ENCODE results near the gene STK39.

DNA sequence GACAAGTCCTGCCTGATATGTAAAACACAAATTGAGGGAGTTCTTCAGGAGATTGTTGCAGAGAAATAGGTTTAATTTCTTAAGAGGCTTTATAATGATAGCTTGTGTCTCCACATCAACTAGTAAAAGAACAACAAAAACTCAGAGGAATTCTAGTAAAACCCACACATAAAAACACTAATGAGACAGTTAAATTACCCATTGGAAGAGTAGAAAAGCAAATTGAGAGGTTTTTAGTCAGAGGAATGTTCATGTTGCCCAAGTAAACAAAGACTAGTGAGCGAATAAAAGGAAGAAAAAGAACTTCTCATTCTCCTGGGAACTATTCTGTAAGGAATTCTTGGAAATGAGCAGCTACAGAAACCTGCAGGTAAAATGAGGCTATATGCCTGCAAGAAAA lies 330.6 kb downstream of the STK39 start:
- TF ChIP-seq RBM14 (IDR thresholded peaks at IDR 0.05; ENCODE audit: borderline replicate concordance, insufficient read depth, low read depth, low read length) (no peak), SRSF1 (IDR thresholded peaks at IDR 0.05; ENCODE audit: low read depth, low read length) (no peak), ZNF274 (IDR thresholded peaks at IDR 0.05; ENCODE audit: borderline replicate concordance, low read depth, low read length) (no peak), HNRNPUL1 (IDR thresholded peaks at IDR 0.05; ENCODE audit: low read length) (no peak), JUNB (CRISPR knock-in tag; conservative IDR thresholded peaks at IDR 0.05) (no peak), MED1 (CRISPR knock-in tag; IDR thresholded peaks at IDR 0.05; ENCODE audit: borderline replicate concordance) (no peak), ZNF263 (CRISPR knock-in tag; IDR thresholded peaks at IDR 0.05; ENCODE audit: borderline replicate concordance) (no peak), CSDE1 (IDR thresholded peaks at IDR 0.05) (no peak), POLR2AphosphoS2 (IDR thresholded peaks at IDR 0.05; ENCODE audit: low read length) (no peak), MYC (IDR thresholded peaks at IDR 0.05; ENCODE audit: low read depth, low read length) (no peak), MYC (CRISPR knock-in tag; IDR thresholded peaks at IDR 0.05; ENCODE audit: borderline replicate concordance, low read depth) (no peak)

Measured in K562 (cell line).